Small intestine (tissue), 7 donors: ENCODE data around the gene TEAD1. TPM values are rescaled to one million over a fixed set of nuclear protein-coding genes. Genes with fewer than 3 reads are reported as not detected.

Experiments used
- DNase-seq, 2 donors: peaks; one replicate each; pipeline versions ENCODE4 v3.0.0 to v3.0.0-alpha.2; 2013
- FAIRE-seq: peaks from 2 replicates; lab custom pipeline; 2012; peaks lifted over from hg19 to GRCh38; lab: Jason Lieb, UNC
- H3K27ac ChIP-seq, 3 donors: one replicate each; pipeline ENCODE4 v1.5.1; 2013; ENCODE audit warnings: low read length in 2 of 3, mild to moderate bottlenecking in 2 of 3, control low read depth in 1 of 3, inconsistent platforms in 1 of 3, low read depth in 1 of 3, moderate library complexity in 1 of 3
- H3K27me3 ChIP-seq, 3 donors: one replicate each; pipeline ENCODE4 v1.6.1; 2013; ENCODE audit warnings: low read length in 3 of 3, inconsistent platforms in 1 of 3; ENCODE audit not compliant: control insufficient read depth in 3 of 3, insufficient read depth in 3 of 3
- H3K36me3 ChIP-seq, 3 donors: one replicate each; pipeline ENCODE4 v1.6.1; 2013; ENCODE audit warnings: low read length in 3 of 3, inconsistent platforms in 1 of 3, low read depth in 1 of 3, mild to moderate bottlenecking in 1 of 3, moderate library complexity in 1 of 3; ENCODE audit not compliant: control insufficient read depth in 3 of 3, insufficient read depth in 2 of 3
- H3K4me1 ChIP-seq, 3 donors: one replicate each; pipeline ENCODE4 v1.6.1; 2013; ENCODE audit warnings: low read length in 2 of 3, inconsistent platforms in 1 of 3, low read depth in 1 of 3, mild to moderate bottlenecking in 1 of 3, moderate library complexity in 1 of 3; ENCODE audit not compliant: control insufficient read depth in 3 of 3, insufficient read depth in 2 of 3
- H3K4me3 ChIP-seq, 3 donors: one replicate each; pipeline ENCODE4 v1.5.1; 2013; ENCODE audit warnings: low read length in 3 of 3, control low read depth in 1 of 3, inconsistent platforms in 1 of 3, low read depth in 1 of 3, mild to moderate bottlenecking in 1 of 3, moderate library complexity in 1 of 3
- H3K9me3 ChIP-seq, 2 donors: one replicate each; pipeline ENCODE4 v1.6.1; 2013; ENCODE audit warnings: low read depth in 1 of 2, low read length in 1 of 2; ENCODE audit not compliant: control insufficient read depth in 2 of 2, insufficient read depth in 1 of 2
- WGBS, 3 donors: extraction: QIAGEN DNeasy Blood & Tissue Kit; methylation state at CpG; one replicate each; pipeline ENCODE4 v1.1.7; 2013; 5-methylcytosine and 5-hydroxymethylcytosine counted together
- polyA plus RNA-seq, 4 donors: library from polyadenylated mRNA; stranded (reverse) in 3 of 4; unstranded in 1 of 4; fragments of 200-250 nt in 3 of 4; fragments of 120-200 nt in 1 of 4; gene quantifications; one replicate each; pipeline versions ENCODE4 v1.2.1 to v1.2.3, GENCODE V29; 2013
- donor health status: healthy with polysubstance abuse.
- donor health status: control.
- donor health status: control.
- donor health status: Bipolar disorder and iron deficiency.
- donor health status: healthy.

Gene TEAD1
- polyA plus RNA-seq, 4 donors, result 3.2 to 29.3 (median 7.6) TPM

GRCh38 chr11:12684816-12685215 lies 10.6 kb downstream of the TEAD1 start:
- WGBS, 3 donors, result 11 to 51% (median 30%) methylated on average over 1 of the region's 1 CpG
- H3K36me3 ChIP-seq, result peaks cover 0 to 7% (median 0%) of the 10 kb centered on the region in 3 donors
- no peaks in the 10 kb centered on the region for H3K9me3 ChIP-seq
- H3K27ac ChIP-seq, result peak overlapping the region in 2 of 3 donors; percentile 5 to 25
- peak in 1 of 2 donors; percentile 54 for DNase-seq
- H3K27me3 ChIP-seq, result no peaks in the 10 kb centered on the region
- peaks cover 4 to 43% (median 25%) of the 10 kb centered on the region in 3 donors for H3K4me1 ChIP-seq
- FAIRE-seq, result no peak
- no peak overlapping the region for H3K4me3 ChIP-seq

GRCh38 chr11:12685229-12685628 lies 11.0 kb downstream of the TEAD1 start:
- peak in 1 of 2 donors; percentile 27 for DNase-seq
- no peaks in the 10 kb centered on the region for H3K27me3 ChIP-seq
- H3K27ac ChIP-seq, result peak overlapping the region in 2 of 3 donors; percentile 5 to 25
- H3K4me3 ChIP-seq, result no peak overlapping the region
- H3K9me3 ChIP-seq, result no peaks in the 10 kb centered on the region
- FAIRE-seq, result no peak
- peaks cover 0 to 7% (median 0%) of the 10 kb centered on the region in 3 donors for H3K36me3 ChIP-seq
- WGBS, 3 donors, result 20 to 57% (median 32%) methylated on average over 3 of the region's 3 CpGs
- H3K4me1 ChIP-seq, result peaks cover 4 to 43% (median 25%) of the 10 kb centered on the region in 3 donors

- Histone ChIP-seq H3K4me3 (no peak overlapping the region), H3K27ac (no peak overlapping the region), H3K9me3 (no peaks in the 10 kb centered on the region), H3K27me3 (no peaks in the 10 kb centered on the region), H3K4me1 (peaks cover 4 to 35% (median 23%) of the 10 kb centered on the region in 3 donors), H3K36me3 (peaks cover 0 to 4% (median 0%) of the 10 kb centered on the region in 3 donors)
- FAIRE-seq (no peak), DNase-seq (no peak)
- WGBS, 3 donors, result 86 to 92% (median 89%) methylated on average over 2 of the region's 2 CpGs
These were observed 12.2 kb downstream of the TEAD1 start for GRCh38 chr11:12686246-12687060.

- FAIRE-seq (no peak), DNase-seq (no peak)
- Histone ChIP-seq H3K27me3 (no peaks in the 10 kb centered on the region), H3K9me3 (no peaks in the 10 kb centered on the region), H3K4me1 (peaks cover 3 to 37% (median 23%) of the 10 kb centered on the region in 3 donors), H3K27ac (no peak overlapping the region), H3K36me3 (no peaks in the 10 kb centered on the region), H3K4me3 (no peak overlapping the region)
- WGBS, 3 donors, result 3 to 36% (median 13%) methylated on average over 1 of the region's 1 CpG
These were observed 13.0 kb downstream of the TEAD1 start for GRCh38 chr11:12687216-12687623.

GRCh38 chr11:12687740-12688139 lies 13.5 kb downstream of the TEAD1 start:
- Histone ChIP-seq H3K9me3 (no peaks in the 10 kb centered on the region), H3K27ac (no peak overlapping the region), H3K4me3 (no peak overlapping the region), H3K27me3 (no peaks in the 10 kb centered on the region), H3K4me1 (peaks cover 2 to 37% (median 23%) of the 10 kb centered on the region in 3 donors), H3K36me3 (no peaks in the 10 kb centered on the region)
- FAIRE-seq (no peak), DNase-seq (no peak)
- WGBS, 3 donors, result 75 to 87% (median 82%) methylated on average over 3 of the region's 3 CpGs

- no peak overlapping the region for H3K4me3 ChIP-seq
- 67 to 84% (median 76%) methylated on average over 3 of the region's 3 CpGs for WGBS, 3 donors
- peaks cover 6 to 44% (median 18%) of the 10 kb centered on the region in 3 donors for H3K4me1 ChIP-seq
- H3K36me3 ChIP-seq, result no peaks in the 10 kb centered on the region
- FAIRE-seq (no peak), DNase-seq (no peak)
- H3K9me3 ChIP-seq, result no peaks in the 10 kb centered on the region
- H3K27ac ChIP-seq, result no peak overlapping the region
- H3K27me3 ChIP-seq, result no peaks in the 10 kb centered on the region
These were observed 15.0 kb downstream of the TEAD1 start for GRCh38 chr11:12689029-12689755.

- DNase-seq, result no peak
- Histone ChIP-seq H3K27ac (no peak overlapping the region), H3K36me3 (no peaks in the 10 kb centered on the region), H3K4me3 (no peak overlapping the region), H3K4me1 (peaks cover 4 to 47% (median 14%) of the 10 kb centered on the region in 3 donors), H3K27me3 (no peaks in the 10 kb centered on the region), H3K9me3 (no peaks in the 10 kb centered on the region)
- WGBS, 3 donors, result 95 to 98% (median 95%) methylated on average over 8 of the region's 8 CpGs
- no peak for FAIRE-seq
These were observed 16.4 kb downstream of the TEAD1 start for GRCh38 chr11:12690663-12691062.

GRCh38 chr11:12691473-12691872 lies 17.3 kb downstream of the TEAD1 start:
- no peak for FAIRE-seq
- no peaks in the 10 kb centered on the region for H3K36me3 ChIP-seq
- no peak overlapping the region for H3K4me3 ChIP-seq
- no peaks in the 10 kb centered on the region for H3K9me3 ChIP-seq
- peaks cover 4 to 55% (median 14%) of the 10 kb centered on the region in 3 donors for H3K4me1 ChIP-seq
- DNase-seq, result peak in 1 of 2 donors; percentile 22
- H3K27ac ChIP-seq, result peak overlapping the region in 1 of 3 donors; percentile 92
- no peaks in the 10 kb centered on the region for H3K27me3 ChIP-seq
- 53 to 69% (median 60%) methylated on average over 4 of the region's 4 CpGs for WGBS, 3 donors
